Adrenal gland (tissue), 12 donors: Measurements from ENCODE around the gene TRAF3. TPM values are rescaled to one million over a fixed set of nuclear protein-coding genes. Genes with fewer than 3 reads are reported as not detected.

Source experiments
- DNase-seq, 7 donors: peaks; one replicate each; pipeline ENCODE4 v3.0.0-alpha.2; 2019 to 2020
- H3K27ac ChIP-seq, 5 donors: fragments of 200-600 bp; sonication (generic) in 4 of 5; 1 replicate in 3 of 5; 2 replicates in 2 of 5; pipeline versions ENCODE4 v1.5.1 to v1.8.0; 2016 to 2020; ENCODE audit warnings: mild to moderate bottlenecking in 1 of 5
- H3K27me3 ChIP-seq: fragments of 200-600 bp; 2 replicates; pipeline ENCODE4 v1.8.0; 2021
- H3K36me3 ChIP-seq, 2 donors: fragments of 200-600 bp; replicated peaks in 1 of 2; 1 replicate in 1 of 2; 2 replicates in 1 of 2; pipeline versions ENCODE4 v1.5.1 to v1.8.0; 2018 to 2022
- H3K4me1 ChIP-seq, 2 donors: fragments of 200-600 bp; replicated peaks in 1 of 2; 1 replicate in 1 of 2; 2 replicates in 1 of 2; pipeline versions ENCODE4 v1.5.1 to v1.8.0; 2018 to 2021
- H3K4me3 ChIP-seq, 4 donors: fragments of 200-600 bp; sonication (generic) in 3 of 4; one replicate each; pipeline ENCODE4 v1.5.1; 2016 to 2018
- H3K9me3 ChIP-seq, 3 donors: fragments of 200-600 bp; sonication (generic) in 1 of 3; replicated peaks in 1 of 3; 1 replicate in 2 of 3; 2 replicates in 1 of 3; pipeline versions ENCODE4 v1.5.1 to v1.8.0; 2016 to 2021
- CTCF ChIP-seq, 6 experiments: fragments of 450-650 bp in 4 of 6; fragments of 200-600 bp in 2 of 6; sonication (generic) in 1 of 6; IDR thresholded peaks; 1 replicate in 5 of 6; 2 replicates in 1 of 6; pipeline versions ENCODE4 v1.5.1 to v1.8.0; 2016 to 2021; ENCODE audit warnings: antibody characterized with exemption in 6 of 6, mild to moderate bottlenecking in 2 of 6, moderate library complexity in 1 of 6
- POLR2A ChIP-seq, 2 donors: fragments of 450-650 bp; IDR thresholded peaks; one replicate each; pipeline ENCODE4 v1.6.1; 2017; ENCODE audit warnings: antibody characterized with exemption in 2 of 2, mild to moderate bottlenecking in 2 of 2, moderate library complexity in 1 of 2
- WGBS, 4 donors: extraction: QIAGEN DNeasy Blood & Tissue Kit in 2 of 4; methylation state at CpG; one replicate each; pipeline versions ENCODE4 v1.1.5 to v1.1.7; 2013 to 2017; 5-methylcytosine and 5-hydroxymethylcytosine counted together
- intact Hi-C, 2 donors: fragments of 100-400 bp; cut with DNase I; formaldehyde crosslinking; loops; one replicate each; pipeline versions ENCODE4 v1.14.1 to v1.15.0; 2022 to 2023
- polyA plus RNA-seq, 3 donors: library from polyadenylated mRNA; stranded (reverse); fragments of 200-250 nt in 2 of 3; fragments of 350-450 nt in 1 of 3; fragmentation: Illumina TruSeq in 1 of 3; extraction: RNeasy Lipid Tissue Mini Kit (QIAGEN cat#74804) in 1 of 3; gene quantifications; one replicate each; pipeline ENCODE4 v1.2.3, GENCODE V29; 2013 to 2014
- total RNA-seq, 9 donors: library from RNA; depleted of rRNA in 4 of 9; stranded (reverse); fragments of >200 nt in 4 of 9; fragments of 120-200 nt in 1 of 9; fragmentation: NEBNext Ultra II Directional in 1 of 9; extraction: Animal tissue kit (Norgen Biotek cat#: 25700) in 1 of 9; gene quantifications; one replicate each; pipeline versions ENCODE4 v1.1.0 to v1.2.4, GENCODE V29; 2013 to 2023
- donor health status: healthy with polysubstance abuse.
- donor health status: Bipolar disorder and iron deficiency.
- donor health status: DM: yes; HTN: yes; CAD: no.
- donor health status: DM: no; HTN: no; CAD: no.
- donor health status: DM: no; HTN: no; CAD: no.
- donor health status: DM: yes; HTN: yes; CAD: no.

TRAF3 gene
- total and polyA plus RNA-seq, 12 donors: 3.7 to 14.5 (median 9.8) TPM

GRCh38 chr14:102811254-102811963 is 34.2 kb downstream of the TRAF3 start:
- H3K36me3 ChIP-seq: no peaks in the 10 kb centered on the region
- H3K4me3 ChIP-seq: no peak overlapping the region
- intact Hi-C loops: no loop called here
- DNase-seq: no peak
- H3K9me3 ChIP-seq: no peaks in the 10 kb centered on the region
- no peak for TF ChIP-seq CTCF (IDR thresholded peaks at IDR 0.05)
- no peak for TF ChIP-seq POLR2A (IDR thresholded peaks at IDR 0.05)
- WGBS, 4 donors: 87 to 94% (median 88%) methylated on average over 12 of the region's 12 CpGs
- no peak overlapping the region for H3K27ac ChIP-seq
- H3K27me3 ChIP-seq: no peaks in the 10 kb centered on the region
- H3K4me1 ChIP-seq: no peaks in the 10 kb centered on the region

- H3K4me1 ChIP-seq: no peaks in the 10 kb centered on the region
- no peaks in the 10 kb centered on the region for H3K9me3 ChIP-seq
- DNase-seq: no peak
- no peaks in the 10 kb centered on the region for H3K36me3 ChIP-seq
- H3K4me3 ChIP-seq: no peak overlapping the region
- TF ChIP-seq POLR2A (IDR thresholded peaks at IDR 0.05): no peak
- no peak for TF ChIP-seq CTCF (IDR thresholded peaks at IDR 0.05)
- H3K27ac ChIP-seq: no peak overlapping the region
- no peaks in the 10 kb centered on the region for H3K27me3 ChIP-seq
- intact Hi-C loops: no loop called here
- 84 to 92% (median 86%) methylated on average over 2 of the region's 2 CpGs for WGBS, 4 donors
Observed at GRCh38 chr14:102811971-102812370, 34.7 kb downstream of the TRAF3 start.

GRCh38 chr14:102813691-102814090 is 36.4 kb downstream of the TRAF3 start:
- H3K27me3 ChIP-seq: no peaks in the 10 kb centered on the region
- TF ChIP-seq CTCF (IDR thresholded peaks at IDR 0.05) (no peak), POLR2A (IDR thresholded peaks at IDR 0.05) (no peak)

GRCh38 chr14:102817318-102817717 is 40.1 kb downstream of the TRAF3 start:
- intact Hi-C loops: no loop called here

More at GRCh38 chr14:102813691-102814090, 36.4 kb downstream of the TRAF3 start:
- WGBS, 4 donors: 79 to 98% (median 89%) methylated on average over 5 of the region's 5 CpGs
- no peak for DNase-seq
- intact Hi-C loops: no loop called here
- Histone ChIP-seq H3K4me3 (no peak overlapping the region), H3K27ac (no peak overlapping the region), H3K9me3 (no peaks in the 10 kb centered on the region), H3K4me1 (peaks cover 0 to 5% of the 10 kb centered on the region in 2 donors), H3K36me3 (no peaks in the 10 kb centered on the region)

More at GRCh38 chr14:102817318-102817717, 40.1 kb downstream of the TRAF3 start:
- Histone ChIP-seq H3K4me3 (no peak overlapping the region), H3K27me3 (no peaks in the 10 kb centered on the region), H3K9me3 (no peaks in the 10 kb centered on the region), H3K36me3 (no peaks in the 10 kb centered on the region), H3K27ac (no peak overlapping the region), H3K4me1 (peaks cover 0 to 5% of the 10 kb centered on the region in 2 donors)
- TF ChIP-seq POLR2A (IDR thresholded peaks at IDR 0.05): no peak
- no peak for TF ChIP-seq CTCF (IDR thresholded peaks at IDR 0.05)
- DNase-seq: no peak
- 91 to 100% (median 93%) methylated on average over 2 of the region's 2 CpGs for WGBS, 4 donors
